AML-193 (cell line): Measurements from ENCODE around the gene SUCO.
"Not testable (repeated sequence)": the region's sequence is repeated elsewhere in the genome, so short reads cannot be mapped to it uniquely, and the experiment has no call there.

Experiments
- DNase-seq, 2 experiments: peaks; one replicate each; lab custom pipeline; 2025; lab: John Stamatoyannopoulos, UW

The SUCO gene, protein sequence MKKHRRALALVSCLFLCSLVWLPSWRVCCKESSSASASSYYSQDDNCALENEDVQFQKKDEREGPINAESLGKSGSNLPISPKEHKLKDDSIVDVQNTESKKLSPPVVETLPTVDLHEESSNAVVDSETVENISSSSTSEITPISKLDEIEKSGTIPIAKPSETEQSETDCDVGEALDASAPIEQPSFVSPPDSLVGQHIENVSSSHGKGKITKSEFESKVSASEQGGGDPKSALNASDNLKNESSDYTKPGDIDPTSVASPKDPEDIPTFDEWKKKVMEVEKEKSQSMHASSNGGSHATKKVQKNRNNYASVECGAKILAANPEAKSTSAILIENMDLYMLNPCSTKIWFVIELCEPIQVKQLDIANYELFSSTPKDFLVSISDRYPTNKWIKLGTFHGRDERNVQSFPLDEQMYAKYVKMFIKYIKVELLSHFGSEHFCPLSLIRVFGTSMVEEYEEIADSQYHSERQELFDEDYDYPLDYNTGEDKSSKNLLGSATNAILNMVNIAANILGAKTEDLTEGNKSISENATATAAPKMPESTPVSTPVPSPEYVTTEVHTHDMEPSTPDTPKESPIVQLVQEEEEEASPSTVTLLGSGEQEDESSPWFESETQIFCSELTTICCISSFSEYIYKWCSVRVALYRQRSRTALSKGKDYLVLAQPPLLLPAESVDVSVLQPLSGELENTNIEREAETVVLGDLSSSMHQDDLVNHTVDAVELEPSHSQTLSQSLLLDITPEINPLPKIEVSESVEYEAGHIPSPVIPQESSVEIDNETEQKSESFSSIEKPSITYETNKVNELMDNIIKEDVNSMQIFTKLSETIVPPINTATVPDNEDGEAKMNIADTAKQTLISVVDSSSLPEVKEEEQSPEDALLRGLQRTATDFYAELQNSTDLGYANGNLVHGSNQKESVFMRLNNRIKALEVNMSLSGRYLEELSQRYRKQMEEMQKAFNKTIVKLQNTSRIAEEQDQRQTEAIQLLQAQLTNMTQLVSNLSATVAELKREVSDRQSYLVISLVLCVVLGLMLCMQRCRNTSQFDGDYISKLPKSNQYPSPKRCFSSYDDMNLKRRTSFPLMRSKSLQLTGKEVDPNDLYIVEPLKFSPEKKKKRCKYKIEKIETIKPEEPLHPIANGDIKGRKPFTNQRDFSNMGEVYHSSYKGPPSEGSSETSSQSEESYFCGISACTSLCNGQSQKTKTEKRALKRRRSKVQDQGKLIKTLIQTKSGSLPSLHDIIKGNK (N-terminal part only)

DNA sequence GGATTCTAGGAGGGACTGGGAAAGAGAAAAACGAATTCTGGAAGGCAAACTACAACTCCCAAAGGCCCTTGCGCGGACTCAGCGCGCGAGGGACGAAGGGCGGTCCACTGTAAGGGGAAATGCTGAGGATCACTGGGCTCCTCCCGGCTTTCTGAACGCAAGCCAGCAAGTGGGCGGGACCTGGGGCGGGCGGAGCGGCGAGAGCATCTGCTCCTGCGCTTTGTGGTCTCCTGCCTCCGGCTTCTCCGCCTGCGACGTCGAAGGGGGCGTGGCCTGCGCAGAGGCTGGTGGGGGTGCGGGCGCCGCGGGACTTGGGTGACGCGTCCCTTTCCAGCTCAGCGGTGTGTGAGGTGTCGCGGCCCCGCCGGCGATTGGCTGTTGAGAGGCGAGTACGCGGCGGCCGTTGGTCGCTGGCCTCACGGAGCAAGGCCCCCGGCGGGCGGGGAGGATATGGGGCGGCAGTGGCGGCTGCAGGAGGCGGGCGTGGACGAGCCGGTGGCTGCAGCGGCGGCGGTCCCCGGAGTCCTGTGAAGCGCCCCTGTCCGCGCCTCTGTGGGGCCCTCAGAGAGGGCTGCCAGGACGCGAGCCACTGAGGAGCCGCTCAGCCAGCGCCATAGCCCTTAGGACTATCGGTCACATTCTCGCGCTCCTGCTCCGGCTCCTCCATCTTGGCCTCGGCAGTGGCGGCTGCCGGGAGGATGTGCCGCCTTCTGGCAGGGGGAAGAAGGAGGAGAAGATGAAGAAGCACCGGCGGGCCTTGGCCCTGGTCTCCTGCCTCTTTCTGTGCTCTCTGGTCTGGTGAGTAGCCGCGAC is at the start of gene SUCO:
Gene SUCO, plus strand, starts transcription at position 451 of the 813 bp plus-strand sequence. Its CDS starts 286 bp downstream, at position 737.
- peak; percentile 97 to 98 for DNase-seq

DNA sequence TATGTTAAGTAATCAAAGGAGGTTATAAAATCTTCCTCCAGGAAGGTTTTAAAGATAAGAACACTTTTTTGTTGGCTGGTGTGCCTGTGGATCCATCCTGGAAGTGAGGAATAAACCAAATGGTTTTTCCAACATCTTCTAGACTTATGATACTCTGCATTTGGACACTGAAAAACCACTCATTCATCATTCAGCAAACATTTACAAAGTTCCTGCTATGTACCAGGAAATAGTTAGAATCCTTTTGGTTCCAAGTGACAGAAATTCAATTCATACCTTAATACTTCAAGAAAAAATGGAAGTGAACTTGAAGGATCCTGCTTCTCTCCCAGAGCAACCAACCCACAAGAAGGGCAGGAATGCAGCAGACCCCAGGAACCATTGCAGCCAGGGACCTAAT is 49.5 kb upstream of the SUCO start:
- no peak for DNase-seq

DNA sequence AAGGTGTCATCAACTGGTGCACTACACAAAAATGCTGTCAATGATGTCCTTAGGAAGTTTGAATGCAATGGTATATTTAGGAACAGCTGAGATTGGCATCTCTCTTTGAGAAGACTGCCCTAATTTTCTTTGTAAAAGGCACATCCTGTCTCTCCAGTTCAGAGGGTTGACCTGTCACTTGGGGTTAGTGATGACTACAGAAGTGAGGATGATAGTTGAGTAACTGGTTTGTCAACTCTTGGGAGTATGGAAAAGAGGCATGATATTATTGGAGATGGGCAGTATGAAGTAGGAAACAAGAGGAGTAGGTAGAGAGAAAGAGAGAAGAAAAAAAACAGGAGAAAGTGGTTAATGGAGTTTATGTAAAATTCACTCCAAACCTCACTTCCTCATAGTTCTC is 48.7 kb upstream of the SUCO start:
- no peak for DNase-seq

- no peak for DNase-seq
These were observed 47.3 kb upstream of the SUCO start for GRCh38 chr1:172485626-172486025.

GRCh38 chr1:172486805-172487454 is 46.0 kb upstream of the SUCO start:
- no peak for DNase-seq

DNA sequence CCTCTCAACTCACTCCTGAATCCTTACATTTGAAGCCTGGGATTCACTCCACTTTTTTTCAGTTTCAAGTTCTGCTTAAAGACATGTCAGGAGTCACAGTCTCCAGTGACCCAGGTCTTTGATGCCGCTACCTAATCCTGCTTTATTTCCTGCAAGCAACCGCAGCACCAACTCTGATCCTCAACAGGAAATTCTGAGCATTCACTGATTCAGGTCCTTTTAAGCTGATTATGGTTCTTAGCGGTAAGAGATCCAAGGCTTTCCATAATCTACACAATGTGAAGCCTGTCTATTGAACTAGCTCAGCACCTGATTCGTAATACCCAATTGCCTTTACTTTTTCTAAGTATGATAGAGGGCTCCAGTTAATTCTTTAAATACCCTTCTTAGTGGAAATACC is 45.4 kb upstream of the SUCO start:
- no peak for DNase-seq

DNA sequence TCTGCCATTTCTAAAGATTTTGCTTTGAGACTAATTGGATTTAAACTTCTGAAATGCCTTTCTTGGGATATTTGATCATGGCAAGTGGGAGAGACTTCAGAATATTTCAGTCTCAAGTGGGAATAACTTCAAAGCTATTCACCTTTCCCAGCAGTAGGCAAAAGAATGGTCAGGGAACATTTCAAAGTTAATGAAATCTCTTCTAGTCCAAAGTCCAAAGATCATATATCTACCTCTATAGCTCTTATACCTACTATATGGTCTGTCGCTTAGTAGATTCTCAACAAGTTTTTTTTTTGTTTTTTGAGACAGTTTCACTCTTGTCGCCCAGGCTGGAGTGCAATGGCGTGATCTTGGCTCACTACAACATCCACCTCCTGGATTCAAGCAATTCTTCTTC is 44.6 kb upstream of the SUCO start:
- no peak for DNase-seq

DNA sequence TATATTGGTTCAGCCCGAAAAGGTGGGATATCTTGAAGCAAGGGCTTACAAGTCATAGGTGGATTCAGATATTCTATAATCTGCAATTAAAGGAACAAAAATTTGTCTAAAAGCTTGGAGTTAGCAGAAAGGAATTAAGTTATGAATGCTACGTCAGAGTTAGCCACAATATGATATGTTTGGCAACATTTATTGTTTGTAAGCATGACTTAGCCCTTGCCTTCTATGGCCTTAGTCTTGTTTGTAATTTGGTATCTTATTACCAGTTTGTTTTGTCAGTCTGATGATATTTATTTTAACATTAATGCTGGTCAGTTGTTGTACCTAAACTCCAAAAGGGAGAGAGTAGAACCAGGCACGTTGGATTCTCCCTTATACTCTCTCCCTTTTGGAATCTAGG is 43.1 kb upstream of the SUCO start:
- no peak for DNase-seq

DNA sequence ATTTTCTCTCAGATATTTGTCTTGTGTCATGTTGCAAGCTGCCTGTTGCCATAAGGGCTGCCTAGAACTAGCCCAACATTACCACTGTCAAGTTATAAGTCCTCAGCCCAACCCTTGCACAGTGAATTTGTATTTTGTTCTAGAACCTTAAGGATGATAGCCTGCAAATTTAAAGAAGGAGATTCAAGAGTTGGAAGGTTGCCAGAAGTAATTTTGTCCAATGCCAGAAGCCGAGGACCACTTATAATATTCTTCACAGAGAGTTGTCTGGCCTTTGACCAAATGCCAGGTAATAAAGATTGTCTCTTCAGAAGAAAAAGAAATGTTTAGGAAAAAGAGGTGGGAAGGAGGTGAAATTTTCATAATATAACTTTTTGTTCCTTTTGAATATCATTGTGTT is 40.5 kb upstream of the SUCO start:
- no peak for DNase-seq

GRCh38 chr1:172494166-172494565 is 38.8 kb upstream of the SUCO start:
- DNase-seq, result no peak

GRCh38 chr1:172496127-172496526 is 36.8 kb upstream of the SUCO start:
- not testable (repeated sequence) for DNase-seq

DNA sequence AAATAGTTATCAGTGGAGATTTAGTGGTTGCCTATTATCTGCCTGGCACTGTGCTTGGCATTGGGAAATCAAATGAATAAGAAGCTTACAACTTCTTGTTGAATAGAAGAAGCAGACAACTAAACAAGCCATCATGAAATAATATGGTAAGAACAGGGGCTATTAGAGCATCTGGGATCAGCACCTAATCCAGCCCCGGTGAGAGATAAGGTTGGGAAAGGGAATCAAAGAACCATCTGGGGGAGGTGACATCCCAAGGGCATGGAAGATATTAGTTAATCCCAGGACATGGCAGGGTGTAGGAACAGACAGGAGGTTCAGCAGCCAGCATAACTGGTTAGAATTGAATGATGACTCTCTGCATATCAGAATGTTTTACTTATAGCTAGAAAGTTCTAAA is 36.3 kb upstream of the SUCO start:
- no peak for DNase-seq

GRCh38 chr1:172497230-172497629 is 35.7 kb upstream of the SUCO start:
- no peak for DNase-seq

- peak; percentile 87 to 90 for DNase-seq
These were observed 34.1 kb upstream of the SUCO start for GRCh38 chr1:172498857-172499256.

GRCh38 chr1:172499636-172500141 is 33.3 kb upstream of the SUCO start:
- DNase-seq, result no peak

DNA sequence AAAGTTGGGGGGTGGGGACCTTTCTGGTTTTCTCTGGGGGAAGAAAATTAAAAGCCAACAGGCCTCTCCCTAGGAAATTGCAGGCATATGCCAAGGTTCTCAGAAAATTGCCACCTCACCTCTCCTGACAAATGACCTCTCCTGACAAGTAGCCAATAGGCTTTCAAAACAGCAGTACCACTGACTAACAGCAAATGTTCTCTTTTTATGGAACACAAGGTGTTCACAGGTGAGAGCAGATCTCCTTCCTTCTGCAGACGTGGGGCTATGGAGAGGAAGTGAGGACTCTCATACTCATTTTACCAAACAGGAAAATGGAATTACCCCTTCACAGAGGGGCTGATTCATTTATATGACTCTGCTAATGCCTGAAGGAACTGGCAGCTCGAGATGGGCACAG is 32.7 kb upstream of the SUCO start:
- no peak for DNase-seq

DNA sequence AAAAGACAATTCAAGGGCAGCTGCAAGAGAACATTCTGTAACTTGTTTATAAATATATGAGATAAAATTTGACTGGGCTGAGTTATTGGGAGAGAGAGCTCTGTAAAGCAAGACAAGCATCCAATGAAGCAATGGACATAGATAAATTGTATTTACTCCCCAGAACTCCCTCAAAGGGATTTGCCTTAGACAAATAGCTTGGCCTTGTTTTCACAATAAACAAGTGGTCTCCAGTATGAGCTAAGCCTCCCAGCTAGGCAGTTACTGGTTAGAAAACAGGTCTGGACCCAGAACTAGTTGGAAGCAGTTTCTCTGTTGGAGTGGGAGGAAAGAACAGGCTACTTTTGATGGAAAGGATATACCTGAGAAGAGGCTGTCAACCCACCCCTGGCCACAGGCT is 25.2 kb upstream of the SUCO start:
- DNase-seq, result no peak

GRCh38 chr1:172510479-172510878 is 22.5 kb upstream of the SUCO start:
- DNase-seq, result no peak

GRCh38 chr1:172512591-172512990 is 20.4 kb upstream of the SUCO start:
- DNase-seq, result no peak

DNA sequence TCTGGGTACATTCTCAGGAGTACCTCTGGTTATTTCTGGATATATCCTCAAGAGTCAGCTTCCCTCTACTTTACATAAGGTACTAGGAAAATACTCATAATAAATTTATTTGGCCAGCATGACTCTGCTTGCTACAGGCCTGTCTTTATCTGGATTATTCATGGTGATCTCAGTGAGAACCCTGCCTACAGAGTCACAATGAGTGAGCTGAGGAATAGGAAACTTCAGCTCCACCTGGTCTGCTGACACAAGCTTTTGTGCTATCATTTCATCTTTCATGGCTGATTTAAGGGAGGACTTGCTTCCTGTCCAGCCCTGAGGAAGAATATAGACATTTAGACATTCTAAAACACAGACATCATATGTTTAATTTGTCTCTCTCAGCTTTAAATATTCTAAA is 19.5 kb upstream of the SUCO start:
- no peak for DNase-seq

- no peak for DNase-seq
These were observed 18.8 kb upstream of the SUCO start for GRCh38 chr1:172514108-172514507.
